Measurements from ENCODE around the gene C1orf105.

The C1orf105 gene

DNA sequence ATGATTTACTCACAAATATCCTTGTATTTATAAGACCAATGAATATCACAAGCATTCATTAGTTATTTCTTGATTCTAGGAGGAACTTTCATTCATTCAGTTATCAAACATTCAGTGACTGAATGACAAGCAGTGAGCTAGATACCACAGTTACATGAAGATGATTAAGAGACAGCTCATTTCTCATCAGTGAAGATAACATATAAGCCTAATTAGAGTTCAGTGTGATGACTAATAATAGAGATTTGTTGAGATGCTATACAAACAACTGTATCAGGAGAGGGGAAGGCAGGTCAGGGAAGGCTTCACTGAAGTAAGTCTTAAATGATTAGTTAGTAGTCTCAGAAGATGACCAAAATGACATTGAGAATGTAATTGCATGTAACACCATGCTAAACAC lies 14.6 kb upstream of the C1orf105 start:
- Histone ChIP-seq H3K18ac (ENCODE audit: low read depth in 1 of 2, low read length in 2 of 2) (no peak overlapping the region), H2BK15ac (ENCODE audit: low read depth, poor library complexity, severe bottlenecking) (no peak overlapping the region), H2AK5ac (ENCODE audit: low read length, severe bottlenecking) (no peak overlapping the region), H3K4me2 (ENCODE audit: low read length, poor library complexity, severe bottlenecking) (no peak overlapping the region), H3K14ac (ENCODE audit: low read length in 2 of 2) (no peak overlapping the region), H3K4ac (ENCODE audit: low read depth in 1 of 2, low read length in 2 of 2) (no peak overlapping the region), H3K9me3 (ENCODE audit: control insufficient read depth, low read length) (no peaks in the 10 kb centered on the region), H3K4me3 (ENCODE audit: insufficient read depth in 1 of 2, low read depth in 1 of 2, low read length in 2 of 2) (no peak overlapping the region), H4K91ac (ENCODE audit: low read length) (no peak overlapping the region), H3K9ac (ENCODE audit: low read length) (no peak overlapping the region), H3K23ac (ENCODE audit: low read length in 2 of 2) (no peak overlapping the region), H3K4me1 (ENCODE audit: control insufficient read depth, insufficient read depth, low read depth, low read length) (no peaks in the 10 kb centered on the region), H3K36me3 (ENCODE audit: control insufficient read depth in 1 of 2, insufficient read depth in 2 of 2, low read depth in 1 of 2, low read length in 2 of 2) (no peaks in the 10 kb centered on the region), H3K27me3 (ENCODE audit: control insufficient read depth in 1 of 2, insufficient read depth in 1 of 2, low read length in 2 of 2) (no peaks in the 10 kb centered on the region), H2BK5ac (ENCODE audit: low read depth, low read length, poor library complexity, severe bottlenecking) (no peak overlapping the region), H2BK120ac (ENCODE audit: low read depth, low read length) (no peak overlapping the region), H3K27ac (ENCODE audit: low read length, poor library complexity, severe bottlenecking) (no peak overlapping the region), H3K79me1 (replicated peaks; ENCODE audit: low read length, poor library complexity, severe bottlenecking) (peaks cover 2% of the 10 kb centered on the region), H4K8ac (ENCODE audit: low read length) (no peak overlapping the region), H2BK12ac (ENCODE audit: low read length in 2 of 2) (no peak overlapping the region), H2AFZ (ENCODE audit: low read depth, low read length) (no peak overlapping the region)
- DNase-seq: no peak

DNA sequence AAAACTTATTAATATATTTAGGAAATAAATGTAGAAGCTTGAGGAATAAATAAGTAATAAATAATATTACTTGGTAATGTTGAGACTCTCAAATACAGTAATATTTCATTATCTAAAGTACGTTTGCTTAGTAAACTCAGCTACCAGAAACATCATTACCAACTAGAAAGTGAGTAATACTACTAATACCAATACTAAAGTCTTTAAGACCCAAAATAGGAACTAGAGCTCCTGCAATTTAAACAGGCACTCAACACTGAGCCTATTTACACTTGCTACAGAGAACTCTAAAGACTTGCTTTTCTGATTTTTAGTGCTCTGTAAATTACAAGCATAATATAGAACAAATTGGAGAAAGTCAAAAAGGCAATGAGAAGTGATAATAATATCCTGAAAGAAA lies 13.5 kb upstream of the C1orf105 start:
- 80% methylated on average over 1 of the region's 1 CpG for WGBS
- Histone ChIP-seq H2BK120ac (ENCODE audit: low read depth, low read length) (no peak overlapping the region), H3K9ac (ENCODE audit: low read length) (no peak overlapping the region), H3K36me3 (ENCODE audit: control insufficient read depth in 1 of 2, insufficient read depth in 2 of 2, low read depth in 1 of 2, low read length in 2 of 2) (no peaks in the 10 kb centered on the region), H4K91ac (ENCODE audit: low read length) (no peak overlapping the region), H3K4me1 (ENCODE audit: control insufficient read depth, insufficient read depth, low read depth, low read length) (no peaks in the 10 kb centered on the region), H3K23ac (ENCODE audit: low read length in 2 of 2) (no peak overlapping the region), H2BK12ac (ENCODE audit: low read length in 2 of 2) (no peak overlapping the region), H3K18ac (ENCODE audit: low read depth in 1 of 2, low read length in 2 of 2) (no peak overlapping the region), H3K4me3 (ENCODE audit: insufficient read depth in 1 of 2, low read depth in 1 of 2, low read length in 2 of 2) (no peak overlapping the region), H3K79me1 (replicated peaks; ENCODE audit: low read length, poor library complexity, severe bottlenecking) (peaks cover 2% of the 10 kb centered on the region), H2BK5ac (ENCODE audit: low read depth, low read length, poor library complexity, severe bottlenecking) (no peak overlapping the region), H3K14ac (ENCODE audit: low read length in 2 of 2) (no peak overlapping the region), H3K27ac (ENCODE audit: low read length, poor library complexity, severe bottlenecking) (no peak overlapping the region), H2BK15ac (ENCODE audit: low read depth, poor library complexity, severe bottlenecking) (no peak overlapping the region), H4K8ac (ENCODE audit: low read length) (no peak overlapping the region), H3K4me2 (ENCODE audit: low read length, poor library complexity, severe bottlenecking) (no peak overlapping the region), H3K9me3 (ENCODE audit: control insufficient read depth, low read length) (no peaks in the 10 kb centered on the region), H3K27me3 (ENCODE audit: control insufficient read depth in 1 of 2, insufficient read depth in 1 of 2, low read length in 2 of 2) (no peaks in the 10 kb centered on the region), H3K4ac (ENCODE audit: low read depth in 1 of 2, low read length in 2 of 2) (no peak overlapping the region), H2AFZ (ENCODE audit: low read depth, low read length) (no peak overlapping the region), H2AK5ac (ENCODE audit: low read length, severe bottlenecking) (no peak overlapping the region)
- DNase-seq: no peak

DNA sequence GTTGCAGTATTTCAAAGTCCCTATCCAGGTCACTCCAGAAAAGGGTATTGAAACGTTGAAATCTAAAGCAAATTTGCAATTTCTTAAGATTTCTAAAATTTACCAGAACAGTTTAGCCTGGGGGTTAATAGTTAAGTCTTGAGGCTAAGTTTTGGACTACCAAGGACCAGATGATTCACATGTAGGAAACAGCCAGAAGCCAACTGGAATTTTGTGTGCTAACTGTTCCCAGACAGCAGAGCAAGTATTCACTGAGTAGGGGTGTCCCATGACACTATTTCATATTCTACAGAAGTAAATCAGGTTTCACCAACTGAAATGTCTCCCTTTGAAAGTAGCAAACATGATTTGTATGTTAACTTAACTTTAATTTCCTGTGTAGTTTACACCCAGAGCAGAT lies 11.5 kb upstream of the C1orf105 start:
- WGBS: no CpG with 5 or more reads among the region's 1 CpG

DNA sequence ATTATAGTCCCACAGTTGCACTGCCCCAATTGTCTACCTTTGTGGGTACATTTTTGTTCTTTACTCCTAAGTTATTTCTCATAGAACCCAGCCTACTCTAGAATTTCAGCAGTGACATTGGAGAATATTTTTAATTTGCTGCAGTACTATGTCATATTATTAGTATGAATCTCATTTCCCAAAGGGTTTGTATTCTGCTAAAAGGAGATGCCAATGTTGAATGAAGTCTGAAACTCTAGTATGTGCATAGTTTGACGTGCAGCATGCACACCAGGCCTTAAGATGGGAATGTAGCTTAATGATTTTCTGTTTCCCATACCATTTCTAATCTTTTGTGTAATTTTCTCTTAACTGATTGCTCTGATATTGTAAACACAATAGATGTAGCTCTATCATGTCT lies 10.5 kb upstream of the C1orf105 start:
- Histone ChIP-seq H2BK5ac (ENCODE audit: low read depth, low read length, poor library complexity, severe bottlenecking) (no peak overlapping the region), H3K27ac (ENCODE audit: low read length, poor library complexity, severe bottlenecking) (no peak overlapping the region), H2BK120ac (ENCODE audit: low read depth, low read length) (no peak overlapping the region), H3K36me3 (ENCODE audit: control insufficient read depth in 1 of 2, insufficient read depth in 2 of 2, low read depth in 1 of 2, low read length in 2 of 2) (no peaks in the 10 kb centered on the region), H2AFZ (ENCODE audit: low read depth, low read length) (no peak overlapping the region), H2AK5ac (ENCODE audit: low read length, severe bottlenecking) (no peak overlapping the region), H4K91ac (ENCODE audit: low read length) (no peak overlapping the region), H3K4me1 (ENCODE audit: control insufficient read depth, insufficient read depth, low read depth, low read length) (peaks cover 1% of the 10 kb centered on the region), H3K4me2 (ENCODE audit: low read length, poor library complexity, severe bottlenecking) (no peak overlapping the region), H2BK15ac (ENCODE audit: low read depth, poor library complexity, severe bottlenecking) (no peak overlapping the region), H3K27me3 (ENCODE audit: control insufficient read depth in 1 of 2, insufficient read depth in 1 of 2, low read length in 2 of 2) (no peaks in the 10 kb centered on the region), H3K18ac (ENCODE audit: low read depth in 1 of 2, low read length in 2 of 2) (no peak overlapping the region), H3K9me3 (ENCODE audit: control insufficient read depth, low read length) (no peaks in the 10 kb centered on the region), H3K23ac (ENCODE audit: low read length in 2 of 2) (no peak overlapping the region), H2BK12ac (ENCODE audit: low read length in 2 of 2) (no peak overlapping the region), H3K14ac (ENCODE audit: low read length in 2 of 2) (no peak overlapping the region), H3K9ac (ENCODE audit: low read length) (no peak overlapping the region), H3K79me1 (replicated peaks; ENCODE audit: low read length, poor library complexity, severe bottlenecking) (peaks cover 2% of the 10 kb centered on the region), H3K4ac (ENCODE audit: low read depth in 1 of 2, low read length in 2 of 2) (no peak overlapping the region), H3K4me3 (ENCODE audit: insufficient read depth in 1 of 2, low read depth in 1 of 2, low read length in 2 of 2) (no peak overlapping the region), H4K8ac (ENCODE audit: low read length) (no peak overlapping the region)
- no peak for DNase-seq
- 85% methylated on average over 1 of the region's 1 CpG for WGBS

More for the DNA sequence above, 11.5 kb upstream of the C1orf105 start:
- no peak overlapping the region for H3K9ac ChIP-seq (ENCODE audit: low read length)
- no peak overlapping the region for H4K91ac ChIP-seq (ENCODE audit: low read length)
- H3K79me1 ChIP-seq (replicated peaks; ENCODE audit: low read length, poor library complexity, severe bottlenecking): no peaks in the 10 kb centered on the region
- H3K14ac ChIP-seq (ENCODE audit: low read length in 2 of 2): no peak overlapping the region
- H3K4me2 ChIP-seq (ENCODE audit: low read length, poor library complexity, severe bottlenecking): no peak overlapping the region
- H3K18ac ChIP-seq (ENCODE audit: low read depth in 1 of 2, low read length in 2 of 2): no peak overlapping the region
- H2BK120ac ChIP-seq (ENCODE audit: low read depth, low read length): no peak overlapping the region
- DNase-seq: no peak
- H2BK12ac ChIP-seq (ENCODE audit: low read length in 2 of 2): no peak overlapping the region
- no peak overlapping the region for H3K23ac ChIP-seq (ENCODE audit: low read length in 2 of 2)
- no peak overlapping the region for H4K8ac ChIP-seq (ENCODE audit: low read length)
- no peaks in the 10 kb centered on the region for H3K27me3 ChIP-seq (ENCODE audit: control insufficient read depth in 1 of 2, insufficient read depth in 1 of 2, low read length in 2 of 2)
- no peaks in the 10 kb centered on the region for H3K36me3 ChIP-seq (ENCODE audit: control insufficient read depth in 1 of 2, insufficient read depth in 2 of 2, low read depth in 1 of 2, low read length in 2 of 2)
- no peak overlapping the region for H2AK5ac ChIP-seq (ENCODE audit: low read length, severe bottlenecking)
- H2AFZ ChIP-seq (ENCODE audit: low read depth, low read length): no peak overlapping the region
- H3K4ac ChIP-seq (ENCODE audit: low read depth in 1 of 2, low read length in 2 of 2): no peak overlapping the region
- no peak overlapping the region for H2BK5ac ChIP-seq (ENCODE audit: low read depth, low read length, poor library complexity, severe bottlenecking)
- H3K27ac ChIP-seq (ENCODE audit: low read length, poor library complexity, severe bottlenecking): no peak overlapping the region
- H2BK15ac ChIP-seq (ENCODE audit: low read depth, poor library complexity, severe bottlenecking): no peak overlapping the region
- no peaks in the 10 kb centered on the region for H3K9me3 ChIP-seq (ENCODE audit: control insufficient read depth, low read length)
- H3K4me1 ChIP-seq (ENCODE audit: control insufficient read depth, insufficient read depth, low read depth, low read length): no peaks in the 10 kb centered on the region
- no peak overlapping the region for H3K4me3 ChIP-seq (ENCODE audit: insufficient read depth in 1 of 2, low read depth in 1 of 2, low read length in 2 of 2)

All from mesenchymal stem cell (in vitro differentiated cells and primary cell).